Retinal pigment epithelial cell (primary cell): ENCODE results near the gene OR5P2.

Source experiments
- DNase-seq: peaks from one replicate; pipeline ENCODE4 v3.0.0-alpha.2; 2010; ENCODE audit warnings: low read depth
- H3K4me3 ChIP-seq: 2 replicates; pipeline ENCODE4 v1.5.1; 2011; ENCODE audit warnings: mild to moderate bottlenecking, low read length, control low read depth, moderate library complexity
- TF ChIP-seq, protein P1 (sequence below): conservative IDR thresholded peaks from 2 replicates; pipeline ENCODE4 v1.5.1; 2011; ENCODE audit warnings: low read depth, low read length, control low read depth, inconsistent platforms

OR5P2 gene

DNA sequence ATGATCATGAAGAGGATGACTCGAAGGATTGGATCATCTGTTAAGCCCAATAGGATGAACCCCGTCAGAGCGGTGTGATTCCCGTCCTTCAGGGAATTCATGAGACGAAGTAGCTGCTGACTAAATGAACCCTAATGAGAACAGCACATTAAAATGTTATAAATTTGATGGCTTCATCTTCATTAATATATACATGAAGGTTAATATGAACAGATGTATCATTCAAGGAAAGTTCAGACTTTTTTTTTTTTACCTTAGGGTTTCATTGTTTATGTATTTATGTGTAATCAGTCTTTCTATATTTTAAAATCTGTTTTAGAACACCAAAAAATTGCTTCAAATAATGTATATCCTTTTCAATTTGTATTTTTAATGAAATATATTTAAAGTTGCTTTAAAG lies at the start of gene OR5P2:
Gene OR5P2, minus strand, starts transcription at position 101 of the 400 bp plus-strand sequence. Its CDS starts 0 bp downstream, at position 101.
- no peak for DNase-seq
- no peak within 1 kb of the TSS for H3K4me3 ChIP-seq
- TF ChIP-seq, protein P1, sequence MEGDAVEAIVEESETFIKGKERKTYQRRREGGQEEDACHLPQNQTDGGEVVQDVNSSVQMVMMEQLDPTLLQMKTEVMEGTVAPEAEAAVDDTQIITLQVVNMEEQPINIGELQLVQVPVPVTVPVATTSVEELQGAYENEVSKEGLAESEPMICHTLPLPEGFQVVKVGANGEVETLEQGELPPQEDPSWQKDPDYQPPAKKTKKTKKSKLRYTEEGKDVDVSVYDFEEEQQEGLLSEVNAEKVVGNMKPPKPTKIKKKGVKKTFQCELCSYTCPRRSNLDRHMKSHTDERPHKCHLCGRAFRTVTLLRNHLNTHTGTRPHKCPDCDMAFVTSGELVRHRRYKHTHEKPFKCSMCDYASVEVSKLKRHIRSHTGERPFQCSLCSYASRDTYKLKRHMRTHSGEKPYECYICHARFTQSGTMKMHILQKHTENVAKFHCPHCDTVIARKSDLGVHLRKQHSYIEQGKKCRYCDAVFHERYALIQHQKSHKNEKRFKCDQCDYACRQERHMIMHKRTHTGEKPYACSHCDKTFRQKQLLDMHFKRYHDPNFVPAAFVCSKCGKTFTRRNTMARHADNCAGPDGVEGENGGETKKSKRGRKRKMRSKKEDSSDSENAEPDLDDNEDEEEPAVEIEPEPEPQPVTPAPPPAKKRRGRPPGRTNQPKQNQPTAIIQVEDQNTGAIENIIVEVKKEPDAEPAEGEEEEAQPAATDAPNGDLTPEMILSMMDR, result no peak

- TF ChIP-seq, protein P1, result no peak
- DNase-seq, result no peak
- no peak overlapping the region for H3K4me3 ChIP-seq
Observed at GRCh38 chr11:7846003-7846402, 49.3 kb upstream of the OR5P2 start.

DNA sequence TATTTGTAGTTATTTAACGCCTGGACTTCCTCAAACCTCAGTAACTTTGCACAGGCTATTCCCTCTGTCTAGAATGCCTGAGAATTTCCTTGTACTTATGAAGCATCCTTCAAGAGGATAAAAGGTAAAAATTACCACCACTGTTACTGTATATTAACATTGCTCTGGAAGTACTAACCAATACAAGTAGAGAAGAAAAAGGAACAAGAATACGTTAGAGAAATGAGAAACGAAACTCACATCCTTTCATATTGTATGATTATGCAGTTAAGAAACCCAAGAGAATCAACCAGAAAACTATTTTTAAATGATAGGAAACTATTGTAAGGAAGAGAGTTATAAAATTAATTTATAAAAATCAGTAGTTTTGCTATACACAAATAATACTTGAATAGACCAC lies 48.2 kb upstream of the OR5P2 start:
- TF ChIP-seq, protein P1, result no peak
- DNase-seq, result no peak
- no peak overlapping the region for H3K4me3 ChIP-seq

- peak; percentile 5 for DNase-seq
- H3K4me3 ChIP-seq, result no peak overlapping the region
- TF ChIP-seq, protein P1, result no peak
Observed at GRCh38 chr11:7844521-7844920, 47.8 kb upstream of the OR5P2 start.

DNA sequence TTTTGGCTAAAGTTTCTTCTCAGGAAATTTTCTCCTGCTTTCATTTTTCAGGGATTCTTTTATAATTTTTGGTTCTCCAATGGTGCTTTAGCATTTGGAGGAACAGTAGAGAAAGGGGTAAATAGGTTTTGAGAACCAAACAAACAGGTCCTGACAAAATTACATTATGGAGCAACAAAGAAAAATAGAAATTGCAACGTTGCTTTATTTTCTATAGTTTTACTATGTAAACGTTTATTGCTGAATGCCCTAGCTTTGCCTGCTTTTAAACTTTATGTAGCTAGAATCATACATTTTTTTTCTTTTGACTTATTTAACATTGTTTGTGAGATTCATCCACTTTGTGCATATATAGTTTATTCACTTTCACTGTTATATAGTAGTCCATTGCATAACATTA lies 43.8 kb upstream of the OR5P2 start:
- no peak overlapping the region for H3K4me3 ChIP-seq
- no peak for DNase-seq
- TF ChIP-seq, protein P1, result no peak

DNA sequence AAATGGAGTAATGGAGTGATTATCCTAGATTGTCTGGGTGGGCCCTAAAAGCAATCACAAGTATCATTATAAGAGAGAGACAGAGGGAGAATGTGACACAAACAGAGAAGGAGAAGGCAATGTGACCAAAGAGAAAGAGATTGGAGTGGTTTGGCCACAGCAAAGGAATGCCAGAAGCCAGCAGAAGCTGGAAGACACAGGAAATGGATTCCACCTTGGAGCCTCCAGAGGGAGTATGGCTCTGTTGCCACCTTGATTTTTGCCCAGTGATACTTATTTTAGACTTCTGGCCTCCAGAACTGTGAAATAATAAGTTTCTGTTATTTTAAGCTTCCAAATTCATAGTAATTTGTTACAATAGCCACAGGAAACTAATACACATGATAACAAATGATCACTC lies 36.8 kb upstream of the OR5P2 start:
- TF ChIP-seq, protein P1, result no peak
- no peak for DNase-seq
- no peak overlapping the region for H3K4me3 ChIP-seq

- no peak within 1 kb of the TSS for H3K4me3 ChIP-seq
- DNase-seq, result no peak
- TF ChIP-seq, protein P1, result no peak
Observed at GRCh38 chr11:7830740-7831139, 34.0 kb upstream of the OR5P2 start, which contains the start of gene OR5P3. Gene OR5P3 (minus strand): TSS chr11:7830840.
